ENCODE measurements around the gene IQCE. TPM values are rescaled to one million over a fixed set of nuclear protein-coding genes. Genes with fewer than 3 reads are reported as not detected.

Gene IQCE
- total RNA-seq, 1 donor from 2014 or later: 11.5 TPM

DNA sequence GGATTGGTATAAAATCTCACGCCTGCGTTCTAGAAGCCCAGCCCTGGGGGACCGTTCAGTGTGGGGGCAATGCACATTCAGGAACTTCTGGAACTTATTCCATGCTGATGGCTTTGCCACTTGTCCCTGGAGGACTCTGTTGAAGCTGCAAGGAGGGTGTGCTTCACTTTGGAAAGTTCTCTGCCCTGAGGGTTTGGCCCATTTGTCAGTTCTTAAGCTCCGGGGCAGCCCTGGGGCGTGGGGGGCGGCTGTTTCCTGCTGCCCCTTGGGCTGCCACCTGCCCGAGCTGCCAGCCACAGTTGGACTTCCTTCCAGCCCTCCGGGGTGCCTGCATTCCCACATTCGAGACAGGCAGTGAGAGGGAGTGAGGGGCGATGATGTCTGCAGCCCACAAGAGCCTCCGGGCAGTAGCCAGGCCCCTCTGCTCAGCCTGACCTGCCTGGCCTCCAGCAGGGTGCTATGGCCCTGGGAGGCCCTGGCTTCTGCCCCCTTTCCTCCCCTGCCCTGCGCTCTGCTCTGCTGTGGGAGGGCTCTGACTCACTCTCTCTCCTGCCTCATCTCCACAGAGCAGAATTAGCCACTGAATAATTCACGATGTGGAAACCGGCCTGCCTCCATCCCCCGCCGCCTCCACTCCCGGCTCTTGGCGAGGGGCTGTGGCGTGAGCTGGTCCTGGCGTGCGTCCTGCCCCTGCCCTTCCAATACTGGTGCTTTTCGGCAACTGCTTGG is 74.9 kb downstream of the IQCE start:
- ATAC-seq (no peak), DNase-seq (ENCODE audit: missing footprints) (peak; percentile 74)
- intact Hi-C loops (cut with DNase I): loop anchor here (5.0 kb wide), 1 partner anchor 76 kb away; the partner anchor contains the start of genes BRAT1 and IQCE

DNA sequence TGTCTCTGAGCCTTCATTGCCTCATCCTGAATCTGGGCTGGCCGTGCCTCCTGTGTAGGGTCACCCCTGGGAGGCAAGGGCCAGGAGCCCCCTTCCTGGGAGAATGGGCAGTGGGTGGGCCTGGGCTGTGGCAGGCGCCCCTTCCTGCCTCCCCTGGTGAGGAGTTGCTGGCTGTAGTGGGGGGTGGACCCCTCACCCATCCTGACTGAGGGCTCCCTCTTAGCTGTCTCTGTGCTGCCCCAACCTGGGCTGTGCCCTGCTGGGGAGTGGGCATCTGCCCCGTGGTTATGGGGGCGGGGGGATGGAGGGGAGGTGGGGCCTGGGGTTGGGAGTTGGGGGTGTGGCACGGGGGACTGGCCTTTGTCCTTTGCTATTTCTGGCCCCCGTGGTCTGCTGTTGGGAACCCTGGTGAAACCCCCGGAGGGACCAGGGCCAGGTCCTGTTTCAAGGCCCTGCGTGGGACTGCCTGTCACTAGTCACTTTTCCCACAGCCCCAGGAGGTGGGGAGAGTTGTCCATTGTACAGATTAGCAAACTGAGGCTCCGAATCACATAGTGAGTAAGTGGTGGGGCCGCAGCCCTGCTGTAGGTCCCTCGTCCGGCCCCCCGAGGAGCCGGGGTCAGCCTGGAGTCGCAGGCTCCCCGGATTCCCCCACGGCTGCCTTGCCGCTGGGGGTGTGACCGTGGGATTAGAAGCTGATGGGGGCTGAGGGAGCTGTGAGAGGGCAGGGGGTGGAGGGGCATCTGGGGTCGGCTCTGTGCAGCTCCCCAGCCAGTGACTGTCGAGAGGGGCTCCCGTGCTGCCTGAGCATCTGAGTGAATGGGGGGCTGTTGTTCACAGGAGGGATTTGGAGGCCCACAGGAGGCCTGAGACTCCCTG is 75.7 kb downstream of the IQCE start:
- ATAC-seq (no peak), DNase-seq (ENCODE audit: missing footprints) (no peak)
- intact Hi-C loops (cut with DNase I): loop anchor here (5.0 kb wide), 1 partner anchor 77 kb away; the partner anchor contains the start of genes BRAT1 and IQCE

DNA sequence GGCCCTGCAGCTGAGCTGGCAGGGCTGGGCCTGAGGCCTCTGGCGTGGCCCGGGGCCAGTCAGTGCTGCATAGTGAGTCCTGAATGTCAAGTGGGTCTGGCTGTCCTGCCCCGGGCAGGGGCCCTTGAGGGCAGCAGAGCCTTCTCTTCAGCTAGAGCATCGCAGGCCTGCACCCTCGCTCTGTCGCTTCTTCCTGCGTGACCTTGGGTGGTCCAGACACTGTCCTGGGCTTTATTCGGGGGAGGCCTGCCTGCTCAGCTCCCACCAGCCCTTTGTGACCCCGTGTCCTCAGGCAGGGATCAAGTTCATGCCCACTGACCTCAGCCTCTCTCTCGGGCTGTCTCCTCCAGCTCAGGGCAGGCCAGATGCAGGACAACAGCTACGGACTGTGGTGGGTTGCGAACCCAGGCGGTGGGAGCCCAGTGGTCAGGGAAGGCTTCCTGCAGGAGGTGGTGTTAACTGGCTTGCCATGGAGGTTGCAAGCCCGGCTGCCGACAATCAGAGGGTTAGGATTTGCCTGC is 76.4 kb downstream of the IQCE start:
- DNase-seq (ENCODE audit: missing footprints) (no peak), ATAC-seq (no peak)
- intact Hi-C loops (cut with DNase I): no loop called here

DNA sequence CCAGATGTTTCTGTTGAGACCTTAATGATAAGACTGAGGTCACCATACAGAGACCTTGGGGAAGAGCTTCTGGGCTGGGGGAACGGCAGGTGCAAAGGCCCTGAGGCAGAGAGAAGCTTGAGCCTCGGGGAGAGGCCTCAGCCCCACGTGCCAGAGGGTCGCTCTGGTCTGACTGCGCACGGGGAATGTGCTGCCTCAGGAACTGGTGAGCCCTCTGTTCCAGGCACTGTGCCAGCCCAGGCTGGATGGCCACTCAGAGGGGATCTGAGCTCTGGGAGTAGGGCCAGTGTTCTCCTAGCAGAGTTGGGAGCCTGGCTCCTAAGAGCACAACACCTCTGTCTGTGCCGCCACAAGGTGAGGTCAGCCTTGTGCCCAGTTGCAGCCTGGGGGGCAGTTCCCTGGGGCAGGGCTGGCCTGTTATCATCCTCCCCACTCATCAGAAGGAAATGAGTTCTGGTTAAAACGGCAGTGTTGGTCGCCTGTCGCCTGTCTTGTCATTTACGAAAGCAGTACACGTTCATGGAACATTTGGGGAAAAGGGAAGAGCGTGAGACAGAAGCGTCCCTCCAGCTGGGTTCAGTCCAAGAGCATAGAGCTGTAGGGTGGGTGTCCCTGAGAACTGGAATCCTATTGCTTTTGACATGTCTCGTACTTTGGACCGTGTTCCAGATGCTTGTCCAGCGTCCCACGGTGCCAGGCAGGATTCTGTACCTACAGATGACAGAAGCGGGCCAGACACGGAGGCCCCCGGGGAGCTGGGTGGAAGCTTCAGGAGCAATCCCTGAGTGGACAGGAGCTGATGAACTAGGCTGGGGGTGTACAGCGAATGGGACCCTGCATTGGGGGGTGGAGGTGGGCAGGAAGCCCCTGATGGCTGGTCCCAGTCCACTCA is 77.3 kb downstream of the IQCE start:
- ATAC-seq: no peak
- DNase-seq (ENCODE audit: missing footprints): peak; percentile 84
- intact Hi-C loops (cut with DNase I): no loop called here

DNA sequence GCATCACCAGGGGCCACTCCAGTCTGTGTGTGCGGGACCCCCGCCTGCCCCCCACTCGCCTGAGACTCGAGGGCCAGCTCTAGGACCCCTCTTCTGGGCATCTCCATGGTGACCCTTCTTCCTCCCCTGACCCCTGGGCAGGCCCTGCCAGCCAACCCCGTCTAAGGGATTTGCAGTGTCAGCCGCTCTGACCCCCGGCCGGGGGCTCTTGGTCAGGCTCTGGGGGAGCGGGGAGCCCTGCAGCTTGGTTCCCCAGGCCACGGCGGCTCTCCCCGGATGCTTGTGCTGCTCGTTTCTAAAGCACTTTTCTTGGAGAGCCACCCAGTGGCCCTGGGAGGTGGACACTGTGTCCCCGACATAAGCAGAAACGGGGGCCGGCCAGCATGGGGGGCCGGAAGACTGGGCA is 78.3 kb downstream of the IQCE start:
- DNase-seq (ENCODE audit: missing footprints) (peak; percentile 72), ATAC-seq (no peak)
- intact Hi-C loops (cut with DNase I): no loop called here

DNA sequence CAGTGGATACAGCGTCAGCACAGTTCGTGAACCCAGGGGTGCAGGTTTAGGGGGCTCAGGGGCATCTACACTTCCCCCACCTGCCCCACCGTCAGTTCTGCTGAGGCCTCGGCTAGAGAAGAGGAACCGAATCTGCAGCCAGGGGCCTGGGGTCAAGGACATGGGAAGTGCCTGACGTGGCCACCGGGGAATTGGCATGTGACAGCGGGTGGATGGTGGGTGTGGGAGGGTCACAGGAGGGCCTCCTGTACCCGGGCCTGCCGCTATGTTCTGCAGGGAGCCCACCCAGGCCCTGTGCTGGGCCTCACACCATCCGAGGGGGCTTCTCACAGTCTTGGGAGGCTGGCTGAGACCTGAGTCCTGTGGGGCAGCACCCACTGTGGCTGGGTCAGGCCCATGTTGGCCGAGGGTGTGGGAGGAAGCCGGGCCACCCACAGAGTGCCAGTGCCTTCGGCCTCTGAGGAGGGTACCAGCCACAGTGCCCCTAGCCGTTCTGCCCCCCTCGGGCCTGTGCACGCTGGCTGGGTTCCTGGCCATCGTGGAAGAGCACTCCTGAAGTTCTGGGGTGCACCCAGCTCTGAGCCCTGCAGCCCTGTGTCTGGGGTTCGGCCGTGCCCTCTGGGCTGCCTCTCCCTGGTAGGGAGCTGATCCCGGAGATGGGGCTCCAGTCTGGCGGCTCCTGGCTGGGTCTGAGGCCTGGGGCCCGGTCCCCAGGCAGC is 78.9 kb downstream of the IQCE start:
- ATAC-seq (no peak), DNase-seq (ENCODE audit: missing footprints) (peak; percentile 86)
- intact Hi-C loops (cut with DNase I): no loop called here

DNA sequence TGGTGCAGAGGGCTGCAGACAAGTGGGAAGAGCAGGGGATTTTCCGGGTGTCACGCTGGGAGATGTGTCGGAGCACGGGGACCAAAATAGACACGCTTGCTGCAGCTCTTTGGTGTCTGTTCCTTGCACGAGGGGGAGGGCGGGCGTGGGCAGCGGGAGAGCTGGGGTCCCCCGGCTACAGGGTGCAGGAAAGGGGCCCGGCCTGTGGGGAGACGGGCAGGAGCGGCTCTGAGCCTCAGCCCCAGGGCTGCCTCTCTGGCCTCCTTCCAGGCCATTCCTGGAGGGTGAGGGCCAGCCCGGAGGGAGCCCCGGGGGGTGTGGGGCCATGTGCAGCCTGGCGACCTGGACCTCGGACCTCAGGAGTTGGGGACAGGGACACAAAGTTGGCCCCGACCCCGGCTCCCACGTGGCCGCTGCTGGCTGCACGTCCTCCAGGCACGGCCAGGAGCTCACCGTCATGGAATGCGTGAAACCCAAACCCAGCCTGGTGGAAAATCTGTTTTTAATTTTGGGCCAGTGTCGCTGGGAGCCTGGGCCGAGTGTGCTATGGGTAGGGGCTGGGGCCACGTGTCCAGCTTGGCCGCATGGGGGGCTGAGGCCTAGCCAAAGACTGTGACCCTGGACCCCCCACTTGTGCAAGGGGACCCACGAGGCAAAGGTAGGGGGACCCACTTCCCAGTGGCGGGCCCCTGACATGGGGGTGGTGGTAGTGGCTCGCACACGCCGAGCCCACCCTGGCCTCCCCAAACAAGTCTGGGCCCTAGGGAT is 79.6 kb downstream of the IQCE start:
- intact Hi-C loops (cut with DNase I): no loop called here
- ATAC-seq: peak; percentile 9
- no peak for DNase-seq (ENCODE audit: missing footprints)

DNA sequence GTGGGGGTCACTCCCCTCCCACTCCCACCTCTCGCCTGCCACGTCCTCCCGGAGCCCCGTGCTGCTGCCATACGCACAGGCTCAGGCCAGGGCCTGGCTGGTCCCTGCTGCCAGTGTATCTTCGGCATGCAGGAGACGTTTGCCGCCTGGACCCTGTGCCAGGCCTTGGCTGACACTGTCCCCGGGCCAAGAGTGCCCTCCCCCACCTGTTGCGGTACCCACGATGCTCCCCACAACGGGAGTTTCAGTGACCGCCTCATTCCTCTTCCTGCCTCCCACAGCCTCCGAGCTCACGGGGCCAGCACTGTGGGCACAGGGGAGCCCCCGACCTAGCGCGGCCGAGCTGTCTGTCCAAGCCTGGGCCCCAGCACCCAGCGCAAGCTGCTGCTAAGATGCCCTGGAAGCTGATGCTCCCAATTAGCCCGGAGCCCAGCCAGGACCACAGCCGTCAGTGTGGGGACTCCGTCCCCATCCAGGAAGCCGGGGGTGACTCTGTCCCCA is 80.5 kb downstream of the IQCE start:
- intact Hi-C loops (cut with DNase I): no loop called here
- no peak for ATAC-seq

DNA sequence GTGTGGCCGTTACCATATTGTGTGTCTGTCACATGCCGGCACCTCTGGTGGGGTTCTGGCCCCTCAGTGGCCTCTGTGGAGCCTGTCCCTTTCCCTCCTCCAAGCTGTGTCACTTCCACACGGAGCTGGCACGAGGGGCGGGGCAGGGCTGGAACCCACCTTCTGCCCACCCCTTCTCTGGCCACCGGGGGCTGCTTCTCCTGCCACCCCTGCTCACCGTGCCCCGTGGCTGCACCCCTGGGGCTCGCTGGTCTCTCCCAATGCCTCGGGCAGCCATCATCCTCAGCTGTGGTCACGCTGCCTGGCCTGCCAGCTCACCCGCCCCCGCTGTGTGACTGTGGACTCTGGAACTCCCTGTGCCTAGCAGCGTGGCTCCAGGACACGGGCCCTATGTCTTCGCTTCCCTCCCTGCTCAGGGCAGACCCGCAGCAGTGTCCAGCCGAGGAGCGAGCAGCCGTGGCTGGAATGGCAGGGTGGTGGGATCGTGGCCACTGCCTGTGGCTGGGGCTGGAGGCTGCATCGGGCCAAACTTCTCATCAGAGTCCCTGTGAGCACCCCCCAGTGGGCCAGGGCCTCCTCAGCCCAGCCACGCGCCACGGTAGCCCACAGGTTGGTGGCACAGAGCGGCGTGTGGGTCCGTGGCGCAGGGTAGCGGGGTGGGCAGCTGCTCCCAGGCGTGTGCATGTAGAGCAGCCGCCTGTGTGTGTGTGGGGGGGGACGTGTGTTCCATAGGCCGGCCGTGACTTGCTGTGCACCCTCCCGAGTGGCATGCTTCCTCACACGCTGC is 81.1 kb downstream of the IQCE start:
- intact Hi-C loops (cut with DNase I): loop anchor here (5.0 kb wide), 1 partner anchor 33 kb away; no protein-coding TSS in a partner anchor
- DNase-seq (ENCODE audit: missing footprints): no peak
- ATAC-seq: no peak

More for the DNA sequence above, 80.5 kb downstream of the IQCE start:
- DNase-seq (ENCODE audit: missing footprints): no peak

DNA sequence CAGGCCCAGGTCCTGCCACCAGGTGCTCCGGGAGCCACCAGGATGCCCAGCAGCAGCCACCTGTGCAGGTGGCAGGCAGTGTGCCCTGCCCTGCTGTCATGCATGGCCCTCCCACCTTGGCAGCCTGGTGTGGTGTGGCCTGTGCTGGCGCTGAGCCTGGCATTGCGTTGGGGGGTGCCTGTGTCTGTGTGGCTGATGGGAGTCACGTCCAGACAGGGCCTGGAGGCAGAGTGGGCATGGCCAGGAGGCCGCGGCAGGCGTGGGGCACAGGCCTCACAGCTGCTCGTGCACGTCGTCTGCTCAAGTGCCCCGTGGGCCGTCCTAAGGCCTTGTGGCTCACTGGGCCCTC is 81.7 kb downstream of the IQCE start:
- ATAC-seq (no peak), DNase-seq (ENCODE audit: missing footprints) (no peak)
- intact Hi-C loops (cut with DNase I): loop anchor here (5.0 kb wide), 1 partner anchor 33 kb away; no protein-coding TSS in a partner anchor

DNA sequence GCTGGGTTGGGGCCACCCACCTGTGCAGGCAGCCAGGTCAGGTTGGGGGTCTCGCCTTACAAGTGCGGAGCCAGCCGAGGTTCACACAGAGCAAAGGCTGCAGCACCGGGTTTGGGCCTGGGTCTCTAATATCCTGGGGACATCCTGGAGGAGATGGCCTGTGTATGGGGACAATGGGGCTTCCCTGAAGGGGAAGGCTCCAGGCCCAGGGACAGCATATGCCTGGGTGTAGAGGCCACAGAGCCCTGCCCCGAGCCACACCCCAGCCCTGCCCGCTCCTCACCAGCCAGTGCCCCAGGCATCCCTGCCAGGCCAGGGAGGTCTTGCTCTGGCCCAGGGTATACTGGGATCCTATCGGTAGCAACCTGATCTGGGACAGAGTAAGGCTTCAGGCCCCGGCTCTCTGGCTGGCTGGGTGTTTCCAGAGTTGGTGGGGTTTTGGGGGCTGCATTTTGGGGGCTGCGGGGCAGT is 82.1 kb downstream of the IQCE start:
- ATAC-seq (no peak), DNase-seq (ENCODE audit: missing footprints) (no peak)
- intact Hi-C loops (cut with DNase I): loop anchor here (5.0 kb wide), 1 partner anchor 34 kb away; no protein-coding TSS in a partner anchor

DNA sequence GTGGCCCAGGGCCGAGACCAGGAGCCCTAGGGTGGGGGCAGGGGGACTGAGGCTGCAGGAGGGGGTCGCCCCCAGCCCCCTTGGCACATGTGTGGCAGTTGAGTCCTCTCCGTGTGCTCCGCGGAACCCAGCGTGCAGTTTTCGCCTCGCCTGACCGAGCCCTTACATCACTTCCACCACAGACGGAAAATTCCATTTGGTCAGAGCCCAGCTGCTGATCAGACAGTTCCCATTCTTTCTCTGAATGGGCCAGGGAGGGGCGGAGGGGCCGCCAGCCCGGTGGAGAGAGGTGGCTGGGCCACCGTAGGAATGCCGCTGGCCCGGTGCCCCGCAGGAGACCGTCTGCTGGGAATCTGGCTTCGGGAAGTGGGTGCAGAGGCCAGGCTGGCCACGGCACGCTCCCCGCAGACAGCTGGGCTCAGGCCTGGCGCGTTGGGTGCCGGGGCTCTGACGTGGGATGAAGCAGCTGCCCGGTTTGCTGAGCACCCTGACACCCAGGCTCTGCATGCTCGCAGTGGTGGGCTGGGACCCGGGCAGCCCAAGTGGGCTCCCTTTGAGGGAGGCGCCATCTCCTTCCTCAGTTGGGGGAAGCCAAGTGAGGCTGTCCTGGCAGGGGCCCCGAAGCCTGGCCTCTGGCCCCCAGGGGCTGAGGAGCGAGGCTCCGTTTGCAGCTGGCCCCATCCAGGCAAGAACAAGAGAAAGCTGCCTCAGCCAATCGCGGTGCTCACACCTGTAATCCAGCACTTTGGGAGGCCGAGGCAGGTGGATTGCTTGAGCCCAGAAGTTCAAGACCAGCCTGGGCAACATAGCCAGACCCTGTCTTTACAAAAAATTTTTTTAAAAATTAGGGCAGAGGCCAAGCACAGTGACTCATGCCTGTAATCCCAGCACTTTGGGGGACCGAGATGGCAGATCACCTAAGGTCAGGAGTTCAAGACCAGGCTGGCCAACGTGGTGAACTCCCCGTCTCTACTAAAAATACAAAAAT is 82.9 kb downstream of the IQCE start:
- peak; percentile 77 for ATAC-seq
- peak; percentile 93 for DNase-seq (ENCODE audit: missing footprints)
- intact Hi-C loops (cut with DNase I): loop anchor here (5.0 kb wide), 1 partner anchor 34 kb away; no protein-coding TSS in a partner anchor

DNA sequence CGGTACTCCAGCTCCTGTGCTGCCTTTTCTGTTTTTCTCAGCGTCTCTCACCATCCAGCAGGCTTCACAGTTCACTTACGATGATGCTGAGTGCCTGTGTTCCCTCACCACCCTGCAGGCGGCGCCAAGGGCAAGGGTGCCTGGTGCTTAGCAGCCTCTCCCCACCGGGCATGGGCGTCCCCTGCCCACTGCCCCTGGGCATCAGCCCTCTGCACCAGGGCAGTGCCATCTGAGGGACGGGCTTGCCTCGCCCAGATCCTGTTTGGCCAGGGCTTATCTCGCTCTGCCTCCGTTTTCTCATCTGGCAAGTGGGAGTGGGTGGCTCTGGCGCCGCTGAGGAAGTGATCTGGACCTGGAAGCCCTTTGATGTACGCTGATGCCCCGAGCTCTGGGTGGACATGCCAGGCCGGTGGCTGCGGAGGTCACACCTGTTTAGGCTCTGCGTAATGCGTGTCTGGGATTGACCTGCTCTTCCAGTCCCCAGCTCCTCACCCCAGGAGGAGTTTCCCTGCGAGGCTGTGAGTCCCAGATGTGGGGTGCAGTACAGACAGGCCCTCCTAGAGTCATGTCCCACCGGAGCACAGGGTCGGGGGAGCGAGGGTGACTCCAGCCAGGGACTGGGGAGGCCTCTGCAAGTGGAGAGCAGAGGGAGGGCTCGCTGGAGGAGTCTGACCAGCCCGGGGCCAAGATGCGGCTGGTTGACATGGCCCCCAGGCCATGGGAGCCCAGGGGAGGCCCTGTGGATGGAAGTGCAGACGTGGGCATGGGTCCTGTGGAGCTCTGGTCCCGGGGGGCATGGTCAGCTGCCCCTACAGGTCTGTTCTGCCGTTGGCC is 84.8 kb downstream of the IQCE start:
- no peak for DNase-seq (ENCODE audit: missing footprints)
- ATAC-seq: no peak
- intact Hi-C loops (cut with DNase I): loop anchor here (5.0 kb wide), 1 partner anchor 36 kb away; no protein-coding TSS in a partner anchor

DNA sequence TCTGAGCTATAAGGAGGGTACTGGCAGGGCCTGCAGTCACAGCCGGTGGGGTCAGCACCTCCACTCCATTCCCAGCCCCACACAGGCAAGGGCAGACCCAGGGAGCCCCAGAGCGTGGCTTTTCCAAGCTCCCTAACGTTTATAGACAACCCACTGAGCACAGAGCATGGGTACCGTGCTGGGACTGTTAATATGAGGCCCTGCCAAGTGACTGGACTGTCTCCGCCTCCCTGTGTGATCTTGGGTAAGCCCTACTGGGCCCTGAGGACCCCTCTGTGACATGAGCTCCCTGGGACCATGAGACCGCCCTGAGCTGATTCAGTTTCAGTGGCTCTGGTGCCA is 85.4 kb downstream of the IQCE start:
- intact Hi-C loops (cut with DNase I): loop anchor here (5.0 kb wide), 1 partner anchor 37 kb away; no protein-coding TSS in a partner anchor
- DNase-seq (ENCODE audit: missing footprints) (no peak), ATAC-seq (no peak)

Measured in Right ventricle myocardium inferior (tissue), 1 donor.